Kidney epithelial cell (primary cell): ENCODE data around the gene AKAP13. TPM values are rescaled to one million over a fixed set of nuclear protein-coding genes. Genes with fewer than 3 reads are reported as not detected.

Source experiments
- DNase-seq: peaks from one replicate; pipeline ENCODE4 v3.0.0-alpha.2; 2010; ENCODE audit warnings: low read depth
- H3K27me3 ChIP-seq: 2 replicates; pipeline ENCODE4 v1.6.0; 2011; ENCODE audit warnings: low read length; ENCODE audit not compliant: control insufficient read depth, insufficient read depth
- H3K36me3 ChIP-seq: 2 replicates; pipeline ENCODE4 v1.5.1; 2011; ENCODE audit warnings: low read length; ENCODE audit not compliant: control insufficient read depth, insufficient read depth
- H3K4me3 ChIP-seq: 2 replicates; pipeline ENCODE4 v1.5.1; 2011; ENCODE audit warnings: low read depth, mild to moderate bottlenecking, control low read depth, low read length
- CTCF ChIP-seq: IDR thresholded peaks from 2 replicates; pipeline ENCODE4 v1.5.1; 2011; ENCODE audit warnings: mild to moderate bottlenecking, moderate library complexity, low read length, control low read depth, inconsistent platforms; ENCODE audit not compliant: insufficient read depth, poor library complexity, severe bottlenecking
- total RNA-seq: library from RNA; depleted of rRNA; stranded (reverse); fragments of >200 nt; gene quantifications from 2 replicates; pipeline ENCODE4 v1.2.3, GENCODE V29; 2015

Gene AKAP13
- total RNA-seq, 1 donor from 2014 or later: 54.0 TPM

- no peak for TF ChIP-seq CTCF
- no peak for DNase-seq
- no peaks in the 10 kb centered on the region for H3K36me3 ChIP-seq
- H3K27me3 ChIP-seq: no peaks in the 10 kb centered on the region
- no peak overlapping the region for H3K4me3 ChIP-seq
Observed at GRCh38 chr15:85757939-85758654, 377.7 kb downstream of the AKAP13 start.

DNA sequence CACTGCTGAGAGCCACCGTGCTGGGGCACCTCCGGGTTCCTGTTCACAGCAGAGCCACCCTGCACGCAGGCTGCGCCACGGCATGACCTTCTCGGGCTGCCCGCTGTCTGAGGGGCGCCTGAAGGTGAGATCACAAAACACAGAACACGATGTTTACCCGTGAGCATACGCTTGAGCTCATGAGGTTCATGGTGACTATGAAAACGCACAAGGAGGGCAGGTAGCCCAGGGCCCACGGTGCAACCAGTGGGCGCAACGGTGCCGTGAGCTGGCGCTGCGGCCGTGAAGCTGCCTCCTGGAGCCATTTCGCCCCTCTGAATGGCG, 378.2 kb downstream of the AKAP13 start:
- no peak for TF ChIP-seq CTCF
- no peak for DNase-seq
- H3K4me3 ChIP-seq: no peak overlapping the region
- H3K36me3 ChIP-seq: no peaks in the 10 kb centered on the region
- H3K27me3 ChIP-seq: no peaks in the 10 kb centered on the region

DNA sequence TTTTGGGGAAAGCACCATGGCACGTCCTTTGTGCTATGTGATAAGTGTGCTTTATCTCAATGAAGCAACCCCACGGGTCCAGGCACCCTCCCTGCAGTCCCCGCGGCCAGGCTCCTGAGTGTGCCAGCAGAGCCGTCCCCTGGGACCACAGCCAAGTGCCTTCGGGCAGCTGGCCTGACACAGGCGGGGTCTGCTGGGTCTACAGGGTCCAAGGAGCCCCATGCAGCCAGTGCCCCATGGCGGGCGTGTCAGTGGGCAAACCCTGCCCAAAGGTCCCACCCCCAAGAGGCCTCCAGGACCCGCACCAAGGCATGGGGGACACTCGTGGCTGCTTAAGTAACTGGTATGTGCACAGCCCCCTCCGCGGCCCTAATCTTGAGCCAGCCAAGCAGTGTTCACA, 379.0 kb downstream of the AKAP13 start:
- Histone ChIP-seq H3K4me3 (no peak overlapping the region), H3K27me3 (no peaks in the 10 kb centered on the region), H3K36me3 (no peaks in the 10 kb centered on the region)
- TF ChIP-seq CTCF: no peak
- DNase-seq: no peak

DNA sequence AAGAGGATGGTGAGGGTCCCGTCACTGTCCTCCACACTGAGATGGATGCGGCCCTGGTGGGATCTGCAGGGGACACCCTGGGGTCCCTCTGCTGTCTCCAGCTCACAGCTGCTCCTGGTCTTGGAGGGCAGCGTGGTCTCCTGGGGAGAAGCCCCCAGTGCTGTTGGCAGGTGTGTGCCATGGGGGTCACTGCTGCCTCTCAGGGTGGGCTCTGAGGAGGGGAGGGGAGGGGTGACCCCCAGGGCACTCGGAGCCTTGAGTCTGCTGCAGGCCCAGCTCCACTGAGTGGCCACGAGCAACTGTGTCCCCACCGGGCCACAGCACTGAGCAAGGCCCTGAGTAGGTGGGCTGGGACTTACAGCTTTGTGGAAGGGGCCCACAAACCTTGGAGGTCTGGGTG, 379.6 kb downstream of the AKAP13 start:
- H3K4me3 ChIP-seq: no peak overlapping the region
- no peaks in the 10 kb centered on the region for H3K36me3 ChIP-seq
- H3K27me3 ChIP-seq: no peaks in the 10 kb centered on the region
- no peak for TF ChIP-seq CTCF
- no peak for DNase-seq

- no peak overlapping the region for H3K4me3 ChIP-seq
- TF ChIP-seq CTCF: peak; percentile 24
- no peaks in the 10 kb centered on the region for H3K36me3 ChIP-seq
- no peaks in the 10 kb centered on the region for H3K27me3 ChIP-seq
- DNase-seq: no peak
Observed at GRCh38 chr15:85760531-85761371, 380.3 kb downstream of the AKAP13 start.
